Spleen (tissue), 11 donors: ENCODE data around the gene FAM177B. TPM values are rescaled to one million over a fixed set of nuclear protein-coding genes. Genes with fewer than 3 reads are reported as not detected.
A peak's percentile ranks its signal among the peaks of the same experiment; 100 is the strongest.

ENCODE experiments used
- DNase-seq: peaks from one replicate; pipeline ENCODE4 v3.0.0-alpha.2; 2020
- H3K27ac ChIP-seq, 8 donors: fragments of 200-600 bp; sonication (generic) in 7 of 8; 1 replicate in 4 of 8; 2 replicates in 4 of 8; pipeline versions ENCODE4 v1.5.0 to v1.8.0; 2016 to 2021; ENCODE audit warnings: inconsistent platforms in 4 of 8, mild to moderate bottlenecking in 4 of 8, moderate library complexity in 1 of 8
- H3K27me3 ChIP-seq, 7 donors: fragments of 200-600 bp; sonication (generic) in 6 of 7; replicated peaks in 1 of 7; 1 replicate in 4 of 7; 2 replicates in 3 of 7; pipeline versions ENCODE4 v1.5.0 to v1.8.0; 2016 to 2021; ENCODE audit warnings: inconsistent platforms in 3 of 7, mild to moderate bottlenecking in 1 of 7
- H3K36me3 ChIP-seq, 6 donors: fragments of 200-600 bp; sonication (generic) in 5 of 6; 1 replicate in 4 of 6; 2 replicates in 2 of 6; pipeline versions ENCODE4 v1.5.0 to v1.8.0; 2016 to 2021; ENCODE audit warnings: inconsistent platforms in 2 of 6
- H3K4me1 ChIP-seq, 6 donors: fragments of 200-600 bp; sonication (generic) in 5 of 6; 1 replicate in 3 of 6; 2 replicates in 3 of 6; pipeline versions ENCODE4 v1.5.0 to v1.8.0; 2016 to 2021; ENCODE audit warnings: inconsistent platforms in 3 of 6
- H3K4me3 ChIP-seq, 8 donors: fragments of 200-600 bp; sonication (generic) in 7 of 8; 1 replicate in 4 of 8; 2 replicates in 4 of 8; pipeline versions ENCODE4 v1.5.0 to v1.8.0; 2016 to 2021; ENCODE audit warnings: inconsistent platforms in 4 of 8, mild to moderate bottlenecking in 4 of 8, moderate library complexity in 2 of 8
- H3K9me3 ChIP-seq, 8 donors: fragments of 200-600 bp; sonication (generic) in 7 of 8; 1 replicate in 4 of 8; 2 replicates in 4 of 8; pipeline versions ENCODE4 v1.5.0 to v1.8.0; 2016 to 2021; ENCODE audit warnings: inconsistent platforms in 4 of 8
- POLR2A ChIP-seq, 3 donors: fragments of 450-650 bp; IDR thresholded peaks; one replicate each; pipeline ENCODE4 v1.5.1; 2017; ENCODE audit warnings: antibody characterized with exemption in 3 of 3, mild to moderate bottlenecking in 1 of 3
- POLR2AphosphoS5 ChIP-seq, 3 donors: sonication (generic); formaldehyde crosslinking; IDR thresholded peaks; one replicate each; pipeline ENCODE4 v1.5.1; 2017; ENCODE audit warnings: antibody characterized with exemption in 3 of 3
- WGBS, 5 donors: extraction: QIAGEN DNeasy Blood & Tissue Kit in 3 of 5; methylation state at CpG; one replicate each; pipeline versions ENCODE4 v1.1.5 to v1.1.7; 2013 to 2018; 5-methylcytosine and 5-hydroxymethylcytosine counted together
- intact Hi-C: fragments of 100-400 bp; cut with DNase I; formaldehyde crosslinking; loops from one replicate; pipeline ENCODE4 v1.15.0; 2023; ENCODE audit warnings: low total_unique reads
- polyA plus RNA-seq, 3 donors: library from polyadenylated mRNA; stranded (reverse); fragments of 200-250 nt; gene quantifications; one replicate each; pipeline ENCODE4 v1.2.1, GENCODE V29; 2013
- total RNA-seq, 7 donors: library from RNA; depleted of rRNA in 3 of 7; stranded (reverse); fragments of >200 nt in 3 of 7; fragmentation: NEBNext Ultra II Directional in 4 of 7; extraction: Animal tissue kit (Norgen Biotek cat#: 25700) in 4 of 7; gene quantifications; one replicate each; pipeline versions ENCODE4 v1.1.0 to v1.2.1, GENCODE V29; 2016 to 2021
- TF ChIP-seq, protein P1 (sequence below), 11 experiments: fragments of 200-600 bp in 7 of 11; fragments of 450-650 bp in 4 of 11; sonication (generic) in 4 of 11; IDR thresholded peaks in 8 of 11; conservative IDR thresholded peaks in 3 of 11; 1 replicate in 7 of 11; 2 replicates in 4 of 11; pipeline versions ENCODE4 v1.4.0 to v1.8.0; 2016 to 2021; ENCODE audit warnings: antibody characterized with exemption in 11 of 11, inconsistent platforms in 4 of 11, mild to moderate bottlenecking in 1 of 11
- donor health status: healthy with polysubstance abuse.
- donor health status: DM: no; HTN: no; CAD: no; lungs with moderate emphysema.
- donor health status: DM: no; HTN: no; CAD: no.
- donor health status: Bipolar disorder and iron deficiency.
- donor health status: healthy.
- donor health status: DM: no; HTN: no; CAD: no.
- donor health status: DM: yes; HTN: yes; CAD: no.

The FAM177B gene
- total and polyA plus RNA-seq, 10 donors: 0.91 to 19.1 (median 6.8) TPM

DNA sequence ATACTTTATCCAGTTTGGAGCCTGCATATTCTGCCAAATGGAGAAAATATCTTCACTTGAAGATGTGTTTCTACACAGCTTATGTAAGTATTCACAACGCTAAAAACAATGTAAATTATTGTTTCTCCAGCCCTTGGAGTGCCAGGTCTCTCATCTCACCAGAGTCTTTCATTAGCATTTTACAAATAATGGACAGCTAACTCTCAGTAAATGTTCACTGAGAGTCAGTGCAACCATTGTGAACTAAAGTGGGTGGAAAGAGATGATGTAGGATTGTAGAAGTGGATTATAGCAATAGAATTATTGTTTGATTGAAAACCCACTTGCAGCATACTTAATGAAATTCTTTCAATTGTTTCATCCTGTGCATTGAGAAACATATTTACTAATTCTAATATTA lies 8.3 kb upstream of the FAM177B start:
- Histone ChIP-seq H3K36me3 (peaks cover 2 to 100% (median 97%) of the 10 kb centered on the region in 6 donors), H3K4me3 (no peak overlapping the region), H3K27me3 (no peaks in the 10 kb centered on the region), H3K27ac (peak overlapping the region in 1 of 8 donors; percentile 89), H3K4me1 (peaks cover 0 to 45% (median 19%) of the 10 kb centered on the region in 6 donors), H3K9me3 (no peaks in the 10 kb centered on the region)
- intact Hi-C loops: loop anchor here (10.0 kb wide), 1 partner anchor 64 kb away; no protein-coding TSS in a partner anchor
- TF ChIP-seq, protein P1, sequence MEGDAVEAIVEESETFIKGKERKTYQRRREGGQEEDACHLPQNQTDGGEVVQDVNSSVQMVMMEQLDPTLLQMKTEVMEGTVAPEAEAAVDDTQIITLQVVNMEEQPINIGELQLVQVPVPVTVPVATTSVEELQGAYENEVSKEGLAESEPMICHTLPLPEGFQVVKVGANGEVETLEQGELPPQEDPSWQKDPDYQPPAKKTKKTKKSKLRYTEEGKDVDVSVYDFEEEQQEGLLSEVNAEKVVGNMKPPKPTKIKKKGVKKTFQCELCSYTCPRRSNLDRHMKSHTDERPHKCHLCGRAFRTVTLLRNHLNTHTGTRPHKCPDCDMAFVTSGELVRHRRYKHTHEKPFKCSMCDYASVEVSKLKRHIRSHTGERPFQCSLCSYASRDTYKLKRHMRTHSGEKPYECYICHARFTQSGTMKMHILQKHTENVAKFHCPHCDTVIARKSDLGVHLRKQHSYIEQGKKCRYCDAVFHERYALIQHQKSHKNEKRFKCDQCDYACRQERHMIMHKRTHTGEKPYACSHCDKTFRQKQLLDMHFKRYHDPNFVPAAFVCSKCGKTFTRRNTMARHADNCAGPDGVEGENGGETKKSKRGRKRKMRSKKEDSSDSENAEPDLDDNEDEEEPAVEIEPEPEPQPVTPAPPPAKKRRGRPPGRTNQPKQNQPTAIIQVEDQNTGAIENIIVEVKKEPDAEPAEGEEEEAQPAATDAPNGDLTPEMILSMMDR (IDR thresholded peaks at IDR 0.05 in 8 of 11, conservative IDR thresholded peaks at IDR 0.05 in 3 of 11): no peak
- TF ChIP-seq POLR2A (IDR thresholded peaks at IDR 0.05) (no peak), POLR2AphosphoS5 (IDR thresholded peaks at IDR 0.05) (no peak)
- no peak for DNase-seq
- WGBS, 5 donors: 92 to 100% (median 98%) methylated on average over 1 of the region's 1 CpG

DNA sequence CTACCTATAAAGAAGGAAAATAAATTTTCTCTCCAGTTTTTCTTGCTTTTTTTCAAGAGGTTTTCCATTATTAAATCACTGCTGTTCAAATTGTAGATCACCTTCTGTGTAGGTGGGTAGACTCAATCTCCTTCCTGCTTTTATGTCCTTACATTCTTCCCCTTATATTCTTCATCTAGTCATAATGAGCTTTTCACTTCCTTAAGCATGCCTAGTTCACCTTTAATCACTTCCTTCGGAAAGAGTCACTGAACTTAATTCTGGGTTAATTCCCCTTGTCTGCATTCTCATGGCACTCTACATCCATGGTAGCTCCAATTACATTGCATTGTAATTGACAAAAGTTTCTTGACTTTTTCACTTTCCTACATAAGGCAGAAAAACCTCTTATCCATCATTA lies 6.1 kb upstream of the FAM177B start:
- DNase-seq: no peak
- TF ChIP-seq POLR2A (IDR thresholded peaks at IDR 0.05) (no peak), POLR2AphosphoS5 (IDR thresholded peaks at IDR 0.05) (no peak)
- 56 to 81% (median 68%) methylated on average over 1 of the region's 1 CpG for WGBS, 5 donors
- peak overlapping the region in 5 of 8 donors; percentile 49 to 89 (median 81) for H3K27ac ChIP-seq
- no peak overlapping the region for H3K4me3 ChIP-seq
- intact Hi-C loops: no loop called here
- H3K4me1 ChIP-seq: peaks cover 0 to 66% (median 21%) of the 10 kb centered on the region in 6 donors
- no peaks in the 10 kb centered on the region for H3K27me3 ChIP-seq
- peaks cover 2 to 100% (median 93%) of the 10 kb centered on the region in 6 donors for H3K36me3 ChIP-seq
- no peaks in the 10 kb centered on the region for H3K9me3 ChIP-seq

DNA sequence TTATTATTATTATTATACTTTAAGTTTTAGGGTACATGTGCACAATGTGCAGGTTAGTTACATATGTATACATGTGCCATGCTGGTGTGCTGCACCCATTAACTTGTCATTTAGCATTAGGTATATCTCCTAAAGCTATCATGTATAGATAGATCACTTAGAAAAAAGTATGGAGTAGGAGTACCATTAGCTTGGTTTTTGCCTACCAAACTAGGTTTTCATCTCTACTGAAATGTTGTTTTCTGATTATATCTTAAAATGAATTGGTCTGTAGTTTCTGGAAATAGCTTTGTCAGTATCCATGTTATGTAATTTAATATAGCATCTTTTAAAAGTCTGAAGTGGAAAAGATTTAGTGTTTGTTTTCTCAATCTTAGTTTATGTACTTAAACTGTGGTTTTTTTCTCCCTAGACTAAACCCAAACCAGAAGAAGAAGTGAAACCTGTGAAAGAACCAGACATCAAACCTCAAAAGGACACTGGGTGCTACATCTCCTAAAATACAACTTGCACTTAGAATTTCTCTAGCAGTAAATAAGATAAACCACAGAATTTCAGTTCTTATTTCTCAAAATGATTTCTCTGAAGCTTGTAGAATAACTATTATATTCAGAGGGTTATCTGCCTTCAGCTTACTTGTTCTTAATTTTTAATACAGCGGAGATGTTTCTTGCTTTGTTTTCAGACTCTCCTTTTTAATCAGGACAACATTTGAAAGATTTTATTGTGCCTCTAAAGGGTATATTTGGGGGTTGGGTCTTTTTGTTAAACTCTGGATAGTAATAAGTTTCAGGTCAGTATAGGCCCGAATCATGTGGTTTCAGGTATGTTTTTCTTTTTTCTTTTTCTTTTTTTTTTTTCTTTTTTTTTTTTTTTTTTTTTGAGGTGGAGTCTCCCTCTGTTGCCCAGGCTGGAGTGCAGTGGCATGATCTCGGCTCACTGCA lies 4.5 kb upstream of the FAM177B start:
- DNase-seq: no peak
- H3K4me1 ChIP-seq: peaks cover 0 to 83% (median 21%) of the 10 kb centered on the region in 6 donors
- peak overlapping the region; percentile 32 to 89 (median 78) for H3K27ac ChIP-seq
- 53 to 85% (median 60%) methylated on average over 3 of the region's 3 CpGs for WGBS, 5 donors
- H3K9me3 ChIP-seq: no peaks in the 10 kb centered on the region
- intact Hi-C loops: no loop called here
- peaks cover 0 to 99% (median 81%) of the 10 kb centered on the region in 6 donors for H3K36me3 ChIP-seq
- H3K27me3 ChIP-seq: no peaks in the 10 kb centered on the region
- H3K4me3 ChIP-seq: peak overlapping the region in 1 of 8 donors; percentile 46
- TF ChIP-seq POLR2A (IDR thresholded peaks at IDR 0.05): no peak
- TF ChIP-seq, protein P1 (IDR thresholded peaks at IDR 0.05 in 8 of 11, conservative IDR thresholded peaks at IDR 0.05 in 3 of 11): no peak
- TF ChIP-seq POLR2AphosphoS5 (IDR thresholded peaks at IDR 0.05): no peak

DNA sequence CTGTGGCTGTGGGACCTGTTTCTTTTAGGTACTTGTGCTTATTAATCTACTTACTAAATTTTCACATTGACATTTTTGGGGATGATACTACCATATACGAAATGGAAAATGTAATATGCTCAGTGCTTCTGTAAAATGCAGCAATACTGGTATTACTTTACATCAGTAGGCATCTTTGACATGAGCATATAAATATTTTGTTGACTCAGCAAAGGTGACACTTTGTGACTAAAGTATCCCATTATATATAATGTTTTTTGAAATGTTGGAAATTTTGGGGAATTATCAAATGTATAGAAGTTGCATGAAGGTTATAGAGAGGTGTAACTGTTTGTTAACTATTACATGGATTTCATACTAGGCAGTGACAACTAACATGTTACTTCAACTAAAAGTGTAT lies 2.3 kb upstream of the FAM177B start:
- H3K4me3 ChIP-seq: peak overlapping the region in 1 of 8 donors; percentile 46
- no peaks in the 10 kb centered on the region for H3K27me3 ChIP-seq
- H3K9me3 ChIP-seq: no peaks in the 10 kb centered on the region
- H3K4me1 ChIP-seq: peaks cover 0 to 94% (median 31%) of the 10 kb centered on the region in 6 donors
- TF ChIP-seq POLR2A (IDR thresholded peaks at IDR 0.05) (no peak), POLR2AphosphoS5 (IDR thresholded peaks at IDR 0.05) (no peak)
- TF ChIP-seq, protein P1 (IDR thresholded peaks at IDR 0.05 in 8 of 11, conservative IDR thresholded peaks at IDR 0.05 in 3 of 11): no peak
- H3K27ac ChIP-seq: peak overlapping the region in 5 of 8 donors; percentile 78 to 89 (median 81)
- DNase-seq: no peak
- intact Hi-C loops: no loop called here
- peaks cover 0 to 83% (median 59%) of the 10 kb centered on the region in 6 donors for H3K36me3 ChIP-seq
- 83 to 92% (median 90%) methylated on average over 1 of the region's 1 CpG for WGBS, 5 donors
